ENCODE data around the gene GPR3. TPM values are rescaled to one million over a fixed set of nuclear protein-coding genes. Genes with fewer than 3 reads are reported as not detected.
A peak's percentile ranks its signal among the peaks of the same experiment; 100 is the strongest.

The GPR3 gene
- total and polyA plus RNA-seq, 2 of the 8 experiments (the other 6 are each of a cell fraction or from before 2014, with no cell fraction given), result 9.9 to 26.5 TPM

DNA sequence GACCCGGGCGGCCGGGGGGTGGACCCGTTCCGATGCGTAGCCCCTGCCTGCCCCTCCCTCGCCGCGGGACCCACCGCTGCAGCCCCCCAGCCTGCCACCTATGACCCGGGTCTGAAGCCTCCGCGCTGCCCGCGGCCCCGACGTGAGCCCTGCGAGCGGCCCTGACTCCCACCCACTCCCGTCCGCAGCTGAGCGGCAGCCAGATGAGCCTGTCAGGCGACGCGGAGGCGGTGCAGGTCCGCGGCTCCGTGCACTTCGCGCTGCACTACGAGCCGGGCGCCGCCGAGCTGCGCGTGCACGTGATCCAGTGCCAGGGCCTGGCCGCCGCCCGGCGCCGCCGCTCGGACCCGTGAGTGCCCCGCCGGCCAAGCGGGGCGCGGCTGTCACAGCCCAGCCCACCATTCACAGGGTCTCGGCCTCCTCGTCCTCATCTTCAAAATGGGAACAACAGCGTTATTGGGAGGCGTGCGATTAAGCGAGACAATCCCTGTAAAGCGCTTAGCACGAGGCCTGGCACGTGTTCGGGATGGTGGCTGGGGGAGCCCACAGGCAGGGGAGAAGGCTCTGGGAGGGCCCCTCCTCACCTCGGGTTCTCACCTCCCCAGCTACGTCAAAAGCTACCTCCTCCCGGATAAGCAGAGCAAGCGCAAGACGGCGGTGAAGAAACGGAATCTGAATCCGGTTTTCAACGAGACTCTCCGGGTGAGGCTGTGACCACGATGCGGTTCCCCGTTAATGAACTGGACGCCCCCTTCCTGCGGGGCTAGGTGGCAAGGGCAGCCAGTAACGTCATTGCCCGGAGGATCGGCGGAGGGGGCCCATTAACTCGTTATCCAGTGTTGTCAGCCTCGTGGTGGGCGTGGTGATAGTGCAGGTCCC lies 42.4 kb upstream of the GPR3 start (continued):
- TF ChIP-seq JUND (IDR thresholded peaks at IDR 0.05; ENCODE audit: low read length) (no peak), TAF7 (optimal IDR thresholded peaks at IDR 0.05; ENCODE audit: borderline replicate concordance, low read depth, low read length) (no peak), EGR1 (IDR thresholded peaks at IDR 0.05; ENCODE audit: borderline replicate concordance, low read depth, low read length) (0 out of 2 replicates have a peak, but pooled peaks have one; percentile 7), ZNF274 (IDR thresholded peaks at IDR 0.05; ENCODE audit: borderline replicate concordance, extremely low read depth, low read length) (no peak), CHD2 (IDR thresholded peaks at IDR 0.05; ENCODE audit: low read length) (no peak), RNF2 (IDR thresholded peaks at IDR 0.05; ENCODE audit: borderline replicate concordance, low read depth, low read length, missing control alignments, poor library complexity, severe bottlenecking) (peak; percentile 65), BCL11A (IDR thresholded peaks at IDR 0.05; ENCODE audit: low read depth in 2 of 2, low read length in 2 of 2) (no peak), SIN3A (conservative IDR thresholded peaks at IDR 0.05 in 1 of 2, IDR thresholded peaks at IDR 0.05 in 1 of 2; ENCODE audit: low read depth in 1 of 2, low read length in 2 of 2) (no peak), EZH2 (IDR thresholded peaks at IDR 0.05; ENCODE audit: low read depth, low read length, severe bottlenecking) (no peak), CBX8 (IDR thresholded peaks at IDR 0.05; ENCODE audit: borderline replicate concordance, low read depth, low read length) (no peak), KDM1A (IDR thresholded peaks at IDR 0.05; ENCODE audit: borderline replicate concordance, low read length) (peak; percentile 70; the same call in 1 of the 2 replicates), HDAC6 (IDR thresholded peaks at IDR 0.05; ENCODE audit: low read depth, low read length) (no peak), POU5F1 (IDR thresholded peaks at IDR 0.05; ENCODE audit: low read depth, low read length) (no peak), TAF1 (IDR thresholded peaks at IDR 0.05; ENCODE audit: low read depth, low read length) (peak; percentile 29; the same call in 1 of the 2 replicates), KDM5A (IDR thresholded peaks at IDR 0.05; ENCODE audit: low read length) (no peak), NANOG (IDR thresholded peaks at IDR 0.05; ENCODE audit: insufficient read depth, low read depth, low read length, poor library complexity, severe bottlenecking) (no peak), SRF (IDR thresholded peaks at IDR 0.05; ENCODE audit: low read depth, low read length) (no peak), NRF1 (IDR thresholded peaks at IDR 0.05; ENCODE audit: low read depth, low read length) (no peak), KDM4A (IDR thresholded peaks at IDR 0.05; ENCODE audit: low read depth, low read length, severe bottlenecking) (peak; percentile 29)
- TF ChIP-seq, protein P1, sequence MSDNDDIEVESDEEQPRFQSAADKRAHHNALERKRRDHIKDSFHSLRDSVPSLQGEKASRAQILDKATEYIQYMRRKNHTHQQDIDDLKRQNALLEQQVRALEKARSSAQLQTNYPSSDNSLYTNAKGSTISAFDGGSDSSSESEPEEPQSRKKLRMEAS (IDR thresholded peaks at IDR 0.05), result peak; percentile 95
- TF ChIP-seq, protein P2, sequence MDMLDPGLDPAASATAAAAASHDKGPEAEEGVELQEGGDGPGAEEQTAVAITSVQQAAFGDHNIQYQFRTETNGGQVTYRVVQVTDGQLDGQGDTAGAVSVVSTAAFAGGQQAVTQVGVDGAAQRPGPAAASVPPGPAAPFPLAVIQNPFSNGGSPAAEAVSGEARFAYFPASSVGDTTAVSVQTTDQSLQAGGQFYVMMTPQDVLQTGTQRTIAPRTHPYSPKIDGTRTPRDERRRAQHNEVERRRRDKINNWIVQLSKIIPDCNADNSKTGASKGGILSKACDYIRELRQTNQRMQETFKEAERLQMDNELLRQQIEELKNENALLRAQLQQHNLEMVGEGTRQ (IDR thresholded peaks at IDR 0.05; ENCODE audit: low read length), result peak; percentile 53; the same call in 1 of the 2 replicates

Measured in H1 (cell line).